Right lobe of liver (tissue), 4 donors: ENCODE results near the gene TCFL5.

ENCODE experiments used
- CTCF ChIP-seq, 4 donors: fragments of 200-600 bp in 3 of 4; fragments of 450-650 bp in 1 of 4; IDR thresholded peaks; one replicate each; pipeline versions ENCODE4 v1.5.1 to v1.8.0; 2016 to 2022; ENCODE audit warnings: antibody characterized with exemption in 4 of 4, mild to moderate bottlenecking in 2 of 4
- POLR2A ChIP-seq: fragments of 450-650 bp; IDR thresholded peaks from one replicate; pipeline ENCODE4 v1.6.1; 2017; ENCODE audit warnings: antibody characterized with exemption, mild to moderate bottlenecking
- donor health status: DM: no; HTN: no; CAD: no.
- donor health status: DM: no; HTN: no; CAD: no.
- donor health status: DM: no; HTN: yes; CAD: no.

- no peak for TF ChIP-seq POLR2A
- no peak for TF ChIP-seq CTCF (IDR thresholded peaks at IDR 0.05)
Observed at GRCh38 chr20:62889411-62889810, 27.8 kb upstream of the TCFL5 start.
